ENCODE data around the gene CPZ.

DNA sequence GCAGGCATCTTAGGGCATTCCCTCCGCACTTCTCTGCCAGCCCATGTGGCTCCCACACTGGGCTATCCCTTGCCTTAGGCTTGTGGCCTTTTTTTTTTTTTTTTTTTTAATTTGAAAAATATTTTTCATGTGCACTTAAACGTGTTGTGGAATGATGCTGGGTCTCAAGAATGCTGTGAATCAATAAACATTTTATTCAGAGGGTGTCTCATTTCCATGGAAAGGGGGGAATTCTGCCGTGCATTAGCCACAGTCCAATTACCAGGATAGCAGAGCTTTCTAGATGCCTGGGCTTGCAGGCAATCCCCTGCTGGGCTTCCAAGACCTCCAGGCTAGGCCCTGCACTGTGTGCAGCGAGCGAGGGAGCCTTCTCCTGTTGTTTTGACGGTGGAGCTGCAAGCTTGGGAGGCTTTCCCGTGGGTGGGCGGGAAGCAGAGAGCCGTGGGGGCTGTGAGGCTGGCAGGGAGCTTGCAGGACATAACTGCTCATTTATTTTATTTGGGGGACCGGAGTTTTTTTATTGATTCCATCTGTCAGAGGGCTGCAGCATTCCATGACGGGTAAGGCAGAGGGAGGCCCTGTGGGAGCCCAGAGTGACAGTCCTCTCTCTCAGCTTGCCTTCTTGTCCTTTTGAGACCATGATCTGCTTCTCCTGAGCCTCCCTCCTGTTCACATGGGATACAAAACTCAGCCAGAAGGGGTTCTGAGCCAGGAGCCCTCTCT lies 2.6 kb upstream of the CPZ start:
- TF ChIP-seq, protein P1, sequence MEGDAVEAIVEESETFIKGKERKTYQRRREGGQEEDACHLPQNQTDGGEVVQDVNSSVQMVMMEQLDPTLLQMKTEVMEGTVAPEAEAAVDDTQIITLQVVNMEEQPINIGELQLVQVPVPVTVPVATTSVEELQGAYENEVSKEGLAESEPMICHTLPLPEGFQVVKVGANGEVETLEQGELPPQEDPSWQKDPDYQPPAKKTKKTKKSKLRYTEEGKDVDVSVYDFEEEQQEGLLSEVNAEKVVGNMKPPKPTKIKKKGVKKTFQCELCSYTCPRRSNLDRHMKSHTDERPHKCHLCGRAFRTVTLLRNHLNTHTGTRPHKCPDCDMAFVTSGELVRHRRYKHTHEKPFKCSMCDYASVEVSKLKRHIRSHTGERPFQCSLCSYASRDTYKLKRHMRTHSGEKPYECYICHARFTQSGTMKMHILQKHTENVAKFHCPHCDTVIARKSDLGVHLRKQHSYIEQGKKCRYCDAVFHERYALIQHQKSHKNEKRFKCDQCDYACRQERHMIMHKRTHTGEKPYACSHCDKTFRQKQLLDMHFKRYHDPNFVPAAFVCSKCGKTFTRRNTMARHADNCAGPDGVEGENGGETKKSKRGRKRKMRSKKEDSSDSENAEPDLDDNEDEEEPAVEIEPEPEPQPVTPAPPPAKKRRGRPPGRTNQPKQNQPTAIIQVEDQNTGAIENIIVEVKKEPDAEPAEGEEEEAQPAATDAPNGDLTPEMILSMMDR (IDR thresholded peaks at IDR 0.05) = no peak
- no peak for TF ChIP-seq POLR2A (IDR thresholded peaks at IDR 0.05)
- TF ChIP-seq EP300 (IDR thresholded peaks at IDR 0.05) = no peak
- no peak for TF ChIP-seq POLR2AphosphoS5 (IDR thresholded peaks at IDR 0.05)

Measured in suprapubic skin (tissue), 4 donors.